ENCODE results near the gene SYTL3. TPM values are rescaled to one million over a fixed set of nuclear protein-coding genes. Genes with fewer than 3 reads are reported as not detected.

SYTL3 gene
- total RNA-seq, 1 experiment from 2014 or later = 0.09 TPM

DNA sequence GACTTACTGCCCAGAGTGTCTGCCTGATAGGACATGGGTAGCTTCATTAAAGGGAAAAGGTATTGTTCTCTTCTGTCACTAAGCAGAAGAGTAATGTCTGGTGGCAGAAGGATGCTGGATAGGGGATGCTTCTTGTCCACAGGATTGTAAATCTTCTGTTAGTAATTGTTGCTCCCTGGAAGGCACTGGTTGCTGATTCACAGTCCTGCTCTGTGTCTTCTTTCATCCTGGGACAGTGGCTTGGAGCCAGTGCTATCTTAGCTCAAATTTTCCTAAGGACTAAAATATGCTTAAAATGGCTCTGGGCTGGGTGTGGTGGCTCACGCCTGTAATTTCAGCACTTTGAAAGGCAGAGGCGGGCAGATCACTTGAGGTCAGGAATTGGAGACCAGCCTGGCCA, 48.0 kb downstream of the SYTL3 start:
- Histone ChIP-seq H4K5ac (ENCODE audit: insufficient read length, low read depth, low read length) (no peak overlapping the region), H2BK120ac (ENCODE audit: low read depth, low read length, poor library complexity, severe bottlenecking) (no peak overlapping the region), H4K8ac (replicated peaks; ENCODE audit: insufficient read length, low read depth, low read length) (no peak overlapping the region), H3K79me1 (ENCODE audit: insufficient read depth, low read depth, low read length, poor library complexity, severe bottlenecking) (no peaks in the 10 kb centered on the region), H4K20me1 (ENCODE audit: control insufficient read depth, insufficient read depth, insufficient read length) (no peaks in the 10 kb centered on the region), H3K9ac (ENCODE audit: extremely low read depth, insufficient read length, low read length) (no peak overlapping the region), H3K18ac (ENCODE audit: insufficient read length, low read depth, low read length) (no peak overlapping the region), H3K79me2 (ENCODE audit: insufficient read depth, low read length) (no peaks in the 10 kb centered on the region), H3T11ph (ENCODE audit: low read length) (no peak overlapping the region), H3K27me3 (ENCODE audit: insufficient read depth, low read length) (no peaks in the 10 kb centered on the region), H3K23me2 (ENCODE audit: insufficient read length, low read depth, low read length, poor library complexity, severe bottlenecking) (no peaks in the 10 kb centered on the region), H3K56ac (ENCODE audit: insufficient read length, low read depth, low read length) (no peak overlapping the region), H2AK5ac (ENCODE audit: insufficient read length, low read length) (no peak overlapping the region), H4K91ac (ENCODE audit: insufficient read length, low read depth, low read length) (no peak overlapping the region), H2BK12ac (ENCODE audit: insufficient read length, low read depth, low read length) (no peak overlapping the region), H3K14ac (ENCODE audit: insufficient read depth, low read length) (no peak overlapping the region), H3K4ac (ENCODE audit: low read depth, low read length) (no peak overlapping the region), H2BK15ac (ENCODE audit: low read depth, low read length) (no peak overlapping the region), H3K4me1 (ENCODE audit: insufficient read depth, low read length) (no peaks in the 10 kb centered on the region), H3K27ac (ENCODE audit: insufficient read length, low read depth, low read length) (no peak overlapping the region), H3K9me3 (ENCODE audit: control insufficient read depth, low read depth, low read length) (no peaks in the 10 kb centered on the region), H2BK20ac (ENCODE audit: low read depth, low read length, poor library complexity, severe bottlenecking) (no peak overlapping the region), H2AFZ (ENCODE audit: low read length) (no peak overlapping the region), H2BK5ac (ENCODE audit: insufficient read length, low read length) (no peak overlapping the region), H3K23ac (ENCODE audit: insufficient read length, low read depth, low read length) (no peak overlapping the region), H3K4me2 (ENCODE audit: insufficient read depth, insufficient read length, low read length) (no peak overlapping the region)
- no peaks in the 10 kb centered on the region for H3K4me1 Mint-ChIP-seq
- no CpG with 5 or more reads among the region's 2 CpGs for WGBS (ENCODE audit: extremely low coverage, insufficient read length, low lambda C conversion rate)
- TF ChIP-seq, protein P1, sequence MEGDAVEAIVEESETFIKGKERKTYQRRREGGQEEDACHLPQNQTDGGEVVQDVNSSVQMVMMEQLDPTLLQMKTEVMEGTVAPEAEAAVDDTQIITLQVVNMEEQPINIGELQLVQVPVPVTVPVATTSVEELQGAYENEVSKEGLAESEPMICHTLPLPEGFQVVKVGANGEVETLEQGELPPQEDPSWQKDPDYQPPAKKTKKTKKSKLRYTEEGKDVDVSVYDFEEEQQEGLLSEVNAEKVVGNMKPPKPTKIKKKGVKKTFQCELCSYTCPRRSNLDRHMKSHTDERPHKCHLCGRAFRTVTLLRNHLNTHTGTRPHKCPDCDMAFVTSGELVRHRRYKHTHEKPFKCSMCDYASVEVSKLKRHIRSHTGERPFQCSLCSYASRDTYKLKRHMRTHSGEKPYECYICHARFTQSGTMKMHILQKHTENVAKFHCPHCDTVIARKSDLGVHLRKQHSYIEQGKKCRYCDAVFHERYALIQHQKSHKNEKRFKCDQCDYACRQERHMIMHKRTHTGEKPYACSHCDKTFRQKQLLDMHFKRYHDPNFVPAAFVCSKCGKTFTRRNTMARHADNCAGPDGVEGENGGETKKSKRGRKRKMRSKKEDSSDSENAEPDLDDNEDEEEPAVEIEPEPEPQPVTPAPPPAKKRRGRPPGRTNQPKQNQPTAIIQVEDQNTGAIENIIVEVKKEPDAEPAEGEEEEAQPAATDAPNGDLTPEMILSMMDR (conservative IDR thresholded peaks at IDR 0.05) = no peak
- no peak for DNase-seq
- H3K36me3 Mint-ChIP-seq (ENCODE audit: insufficient read depth in 1 of 3, low read depth in 3 of 3) = no peaks in the 10 kb centered on the region; a peak in 1 of 7 replicates
- H3K27ac Mint-ChIP-seq = peak overlapping the region in 1 of 3 experiments; percentile 76; a peak in 1 of 7 replicates
- no peak overlapping the region; a peak in 1 of 5 replicates for H3K4me3 Mint-ChIP-seq
- peaks cover 0 to 3% of the 10 kb centered on the region in 2 experiments; a peak in 1 of 5 replicates for H3K9me3 Mint-ChIP-seq
- no peaks in the 10 kb centered on the region for H3K27me3 Mint-ChIP-seq (ENCODE audit: low read depth)

All from H9 (cell line).